ENCODE data around the gene DACH1.
"Not testable (repeated sequence)": the region's sequence is repeated elsewhere in the genome, so short reads cannot be mapped to it uniquely, and the experiment has no call there.

The DACH1 gene

GRCh38 chr13:71827241-71827640 is 39.8 kb downstream of the DACH1 start:
- DNase-seq, result no peak

GRCh38 chr13:71820699-71821098 is 46.3 kb downstream of the DACH1 start:
- DNase-seq, result no peak

- DNase-seq, result no peak
Measured at GRCh38 chr13:71817335-71817734, 49.7 kb downstream of the DACH1 start.

- DNase-seq, result no peak
Measured at GRCh38 chr13:71814806-71815360, 52.1 kb downstream of the DACH1 start.

- no peak for DNase-seq
Measured at GRCh38 chr13:71813187-71813586, 53.8 kb downstream of the DACH1 start.

- no peak for DNase-seq
Measured at GRCh38 chr13:71811344-71811743, 55.7 kb downstream of the DACH1 start.

DNA sequence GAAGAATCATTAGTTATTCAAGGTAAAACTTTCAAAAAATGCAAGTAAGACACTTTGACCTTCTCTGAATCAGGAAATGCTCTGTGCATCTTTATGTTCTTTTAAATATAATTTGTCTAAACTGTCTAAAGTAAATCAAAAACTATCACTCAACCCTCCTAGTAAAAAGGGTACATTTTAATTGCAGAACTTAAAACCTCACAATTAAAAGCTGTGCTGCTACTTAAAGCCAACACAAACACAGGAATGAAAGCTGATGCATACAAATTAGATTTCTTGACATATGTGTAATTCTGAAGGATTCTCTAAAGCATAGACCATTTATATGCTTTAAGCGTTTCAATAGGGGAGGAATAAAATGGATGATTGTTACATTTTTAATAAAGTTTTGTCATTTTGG is 58.3 kb downstream of the DACH1 start:
- DNase-seq, result no peak

- DNase-seq, result no peak
Measured at GRCh38 chr13:71806886-71807285, 60.1 kb downstream of the DACH1 start.

GRCh38 chr13:71803066-71803465 is 63.9 kb downstream of the DACH1 start:
- DNase-seq, result no peak

GRCh38 chr13:71801781-71802180 is 65.2 kb downstream of the DACH1 start:
- no peak for DNase-seq

DNA sequence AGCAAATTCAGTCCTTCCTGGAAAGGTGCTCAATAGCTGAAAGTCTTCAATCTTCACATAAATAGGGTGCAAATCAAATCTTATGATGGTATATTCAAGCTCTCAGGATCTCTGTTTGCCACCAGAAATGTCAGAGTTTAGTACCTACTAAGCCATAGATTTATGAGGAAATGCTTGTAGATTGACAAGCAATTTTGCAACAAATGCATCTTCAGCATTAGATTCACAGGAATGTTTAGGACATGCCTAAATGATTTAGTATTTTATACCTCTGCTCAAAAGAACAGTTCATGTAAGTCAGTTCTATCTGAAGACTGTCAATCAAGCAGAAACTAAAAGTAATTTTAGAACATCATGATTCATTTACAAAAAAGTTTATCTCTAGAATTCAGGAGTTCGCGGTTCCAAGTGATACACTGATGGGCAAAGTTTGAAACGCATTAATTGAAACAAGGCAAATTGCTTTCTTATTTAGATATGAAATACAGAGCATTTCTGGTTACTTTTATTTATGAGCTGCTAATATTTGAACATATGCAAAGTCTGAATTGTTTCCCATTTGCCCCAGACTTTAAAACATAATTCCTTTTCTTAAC is 65.7 kb downstream of the DACH1 start:
- DNase-seq, result no peak

DNA sequence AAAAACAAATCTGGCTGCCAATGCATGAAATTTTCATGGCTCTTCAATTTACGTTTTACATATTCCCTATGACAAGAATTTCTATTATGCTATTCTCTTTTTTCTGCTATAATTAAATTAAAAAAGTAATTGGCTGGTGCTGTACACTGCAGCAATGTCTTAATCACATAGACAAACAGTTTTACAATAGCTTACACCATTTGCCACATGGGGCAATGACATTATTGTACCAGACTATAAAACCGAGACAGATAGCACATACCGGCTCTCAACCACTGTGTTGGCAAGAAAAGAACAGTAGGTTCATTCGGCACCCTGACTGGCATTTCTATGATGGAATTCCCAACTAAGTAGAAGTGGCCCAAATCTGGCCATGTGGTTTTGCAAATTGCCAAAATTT is 67.7 kb downstream of the DACH1 start:
- no peak for DNase-seq

- DNase-seq, result no peak
Measured at GRCh38 chr13:71798707-71799106, 68.3 kb downstream of the DACH1 start.

- no peak for DNase-seq
Measured at GRCh38 chr13:71797517-71797916, 69.5 kb downstream of the DACH1 start.

DNA sequence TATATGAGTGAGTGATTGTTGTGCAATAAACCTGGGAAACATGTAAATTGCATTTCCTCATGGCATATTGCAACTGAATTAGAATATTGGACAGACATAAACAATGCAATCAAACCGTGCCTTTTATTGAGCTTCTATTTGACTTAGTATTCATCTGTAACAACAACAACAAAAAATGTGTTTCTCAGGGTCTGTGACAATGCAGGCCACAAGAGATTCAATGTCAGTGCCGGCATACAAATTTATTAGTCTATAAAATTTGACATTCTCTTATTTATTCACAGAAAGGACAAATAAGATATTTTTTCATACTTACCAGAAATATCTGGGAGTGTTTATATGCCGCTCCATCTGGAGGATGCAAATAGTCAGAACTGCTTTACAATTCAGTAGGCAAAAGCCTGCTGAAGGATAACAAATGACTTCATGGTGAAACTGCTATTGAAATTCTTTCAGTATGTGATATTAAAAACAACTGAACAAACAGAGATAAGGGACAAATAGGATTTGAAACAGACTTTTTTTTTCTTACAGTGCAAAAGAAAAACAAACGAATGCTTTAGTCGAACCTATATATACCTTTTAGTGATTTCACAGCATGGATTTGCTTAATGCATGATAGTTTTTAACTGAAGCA is 77.2 kb downstream of the DACH1 start:
- DNase-seq, result no peak

DNA sequence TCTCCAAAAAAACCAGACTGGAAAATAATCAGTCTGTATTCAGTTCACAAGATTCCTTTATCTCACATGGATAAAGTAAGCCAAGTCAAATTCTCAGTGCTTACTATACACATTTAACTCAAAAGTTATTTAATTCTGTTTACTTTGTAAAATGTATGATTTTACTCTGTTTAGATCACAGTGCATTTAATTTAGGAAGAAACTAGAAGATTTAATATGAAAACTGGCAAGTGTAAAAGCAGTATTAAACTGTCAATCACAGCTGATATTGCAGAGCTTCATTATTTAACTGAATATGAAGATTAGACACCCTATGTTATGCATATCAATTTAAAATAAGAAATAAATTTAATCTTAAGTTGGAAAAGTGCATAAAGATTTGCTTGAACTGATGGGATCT is 78.0 kb downstream of the DACH1 start:
- no peak for DNase-seq

DNA sequence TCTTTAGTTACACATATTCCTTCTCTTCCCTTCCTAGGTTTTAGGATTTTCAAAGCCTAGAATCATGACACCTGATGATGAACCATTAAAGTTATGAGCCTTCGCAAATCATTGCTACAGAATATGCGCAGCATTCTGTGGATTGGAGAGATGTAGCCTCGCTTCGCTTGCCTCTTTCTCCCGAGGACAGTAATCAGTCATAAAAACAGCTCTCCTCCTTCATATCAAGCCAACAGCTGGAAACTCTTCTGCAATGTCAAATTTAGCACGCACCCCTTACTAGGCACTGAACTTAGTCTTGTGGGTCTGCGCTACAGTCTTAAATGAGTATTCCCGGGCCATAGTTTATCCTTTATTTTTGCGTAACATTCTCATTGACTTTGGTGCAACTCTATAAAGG is 79.6 kb downstream of the DACH1 start:
- DNase-seq, result no peak

DNA sequence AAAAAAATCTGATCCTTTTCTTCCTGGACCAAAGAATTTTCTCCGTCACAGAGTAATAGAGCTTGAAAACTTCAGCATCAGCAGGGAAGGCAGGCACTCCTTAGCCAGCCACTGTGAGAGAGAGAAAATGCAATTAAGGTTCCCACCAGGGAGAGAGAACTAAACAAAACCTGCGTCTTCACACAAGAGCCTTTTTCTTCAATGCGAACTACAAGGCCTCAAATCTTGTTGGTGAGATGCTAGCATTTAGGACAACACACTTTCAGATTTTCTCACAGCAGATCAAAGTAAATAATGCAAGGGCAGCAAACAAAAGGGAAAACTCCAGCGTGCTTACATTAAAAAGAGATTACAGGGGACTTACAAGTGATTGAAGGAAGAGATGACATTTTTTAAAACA is 80.1 kb downstream of the DACH1 start:
- DNase-seq, result no peak

DNA sequence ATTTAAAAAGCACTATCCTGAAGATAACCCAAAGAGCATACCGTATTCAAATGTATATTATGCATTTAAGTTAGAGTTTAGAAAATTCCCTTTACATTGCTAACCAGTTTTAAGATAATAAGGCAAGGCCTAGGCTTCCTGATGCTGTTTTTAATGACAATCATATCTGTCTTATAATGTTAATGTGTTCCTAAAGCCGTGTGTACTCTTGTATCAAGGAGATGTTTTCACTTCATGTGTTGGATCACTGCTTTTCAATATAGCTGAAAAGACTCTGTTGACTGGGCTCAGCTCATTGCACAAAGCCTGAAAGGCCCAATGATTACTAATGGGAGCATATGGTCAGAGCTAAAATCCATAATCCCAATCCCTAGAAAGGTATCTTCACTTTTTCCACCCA is 81.6 kb downstream of the DACH1 start:
- no peak for DNase-seq

GRCh38 chr13:71780546-71780945 is 86.5 kb downstream of the DACH1 start:
- DNase-seq, result no peak

DNA sequence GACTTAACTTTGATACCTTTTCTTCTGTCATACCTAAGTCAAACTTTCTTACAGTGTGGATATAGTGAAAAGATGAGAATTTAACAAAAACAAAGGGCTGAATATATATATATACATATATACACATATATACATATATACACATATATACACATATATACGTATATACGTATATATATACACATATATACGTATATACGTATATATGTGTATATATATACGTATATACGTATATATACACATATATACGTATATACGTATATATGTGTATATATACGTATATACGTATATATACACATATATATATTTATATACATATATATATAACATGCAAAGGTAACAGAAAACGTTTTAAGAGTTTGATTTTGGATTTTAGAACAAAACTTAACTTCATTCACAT is 88.0 kb downstream of the DACH1 start:
- not testable (repeated sequence) for DNase-seq

- DNase-seq, result no peak
Measured at GRCh38 chr13:71775966-71776365, 91.0 kb downstream of the DACH1 start.

GRCh38 chr13:71774863-71775262 is 92.1 kb downstream of the DACH1 start:
- no peak for DNase-seq

DNA sequence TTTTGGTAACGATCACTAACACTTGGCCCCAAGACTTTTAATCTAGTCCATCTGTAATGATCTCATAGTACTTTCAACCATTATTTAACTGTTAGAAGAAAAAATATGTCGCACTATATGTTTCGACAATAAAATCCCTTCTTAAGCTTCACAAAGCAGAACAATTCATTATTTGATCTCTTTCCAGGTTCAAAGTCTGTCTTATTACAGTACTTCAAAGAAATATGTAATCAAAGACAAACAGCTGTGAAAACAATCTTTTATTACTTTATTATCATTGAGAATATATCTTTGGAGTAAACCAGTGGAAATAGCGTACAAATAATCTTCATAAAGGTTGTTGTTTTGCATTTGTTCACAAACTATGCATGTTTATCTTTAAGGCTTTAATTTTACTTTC is 93.5 kb downstream of the DACH1 start:
- DNase-seq, result no peak

- DNase-seq, result no peak
Measured at GRCh38 chr13:71772361-71772760, 94.6 kb downstream of the DACH1 start.
